GM15510 (cell line): Measurements from ENCODE around the gene CALM1.

Experiments
- POLR2A ChIP-seq: IDR thresholded peaks from 3 replicates; pipeline ENCODE4 v1.6.1; 2011; ENCODE audit warnings: borderline replicate concordance; ENCODE audit not compliant: insufficient read length; ENCODE audit errors: extremely low read depth

CALM1 gene

GRCh38 chr14:90396341-90397339, at the start of gene CALM1:
Gene CALM1 (plus strand): TSS chr14:90397029. CDS start chr14:90397231, 202 bp downstream.
- peak; percentile 100 for TF ChIP-seq POLR2A

GRCh38 chr14:90348270-90348669, 48.6 kb upstream of the CALM1 start:
- TF ChIP-seq POLR2A: no peak

- TF ChIP-seq POLR2A: no peak
These were observed 47.1 kb upstream of the CALM1 start for GRCh38 chr14:90349739-90350138.

GRCh38 chr14:90354551-90355298, 42.1 kb upstream of the CALM1 start:
- no peak for TF ChIP-seq POLR2A

- TF ChIP-seq POLR2A: no peak
These were observed 41.0 kb upstream of the CALM1 start for GRCh38 chr14:90355540-90356518.

- no peak for TF ChIP-seq POLR2A
These were observed 39.9 kb upstream of the CALM1 start for GRCh38 chr14:90356925-90357324.

- no peak for TF ChIP-seq POLR2A
These were observed 38.5 kb upstream of the CALM1 start for GRCh38 chr14:90358359-90358758.

- TF ChIP-seq POLR2A: no peak
These were observed 34.8 kb upstream of the CALM1 start for GRCh38 chr14:90361865-90362557.

- TF ChIP-seq POLR2A: no peak
These were observed 34.3 kb upstream of the CALM1 start for GRCh38 chr14:90362558-90362896.

GRCh38 chr14:90368946-90369721, 27.7 kb upstream of the CALM1 start:
- TF ChIP-seq POLR2A: no peak

GRCh38 chr14:90373887-90374286, 22.9 kb upstream of the CALM1 start:
- no peak for TF ChIP-seq POLR2A

- no peak for TF ChIP-seq POLR2A
These were observed 22.0 kb upstream of the CALM1 start for GRCh38 chr14:90374813-90375212.

- no peak for TF ChIP-seq POLR2A
These were observed 20.9 kb upstream of the CALM1 start for GRCh38 chr14:90375934-90376333.
